ENCODE measurements around the gene CFAP221.

CFAP221 gene

DNA sequence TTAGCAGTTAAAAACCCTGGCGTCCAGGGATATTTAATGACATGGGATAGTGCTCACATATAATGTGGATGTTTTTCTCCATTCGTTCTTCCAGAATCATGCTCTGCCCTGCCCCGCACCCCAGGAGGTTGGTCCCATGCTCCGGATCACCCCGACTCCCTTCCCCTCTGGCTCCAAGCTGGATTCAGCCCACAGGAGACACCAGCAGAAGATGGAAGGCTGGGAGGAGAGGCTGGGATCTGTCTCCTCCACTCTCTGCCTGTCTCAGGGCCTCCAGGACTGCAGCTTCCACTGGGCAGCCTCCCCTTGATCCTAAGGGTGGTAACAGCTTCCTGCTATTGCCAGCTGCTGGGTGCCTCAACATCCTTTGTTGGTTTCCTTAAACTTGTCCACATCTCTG, 159.3 kb downstream of the CFAP221 start:
- no peak for DNase-seq

DNA sequence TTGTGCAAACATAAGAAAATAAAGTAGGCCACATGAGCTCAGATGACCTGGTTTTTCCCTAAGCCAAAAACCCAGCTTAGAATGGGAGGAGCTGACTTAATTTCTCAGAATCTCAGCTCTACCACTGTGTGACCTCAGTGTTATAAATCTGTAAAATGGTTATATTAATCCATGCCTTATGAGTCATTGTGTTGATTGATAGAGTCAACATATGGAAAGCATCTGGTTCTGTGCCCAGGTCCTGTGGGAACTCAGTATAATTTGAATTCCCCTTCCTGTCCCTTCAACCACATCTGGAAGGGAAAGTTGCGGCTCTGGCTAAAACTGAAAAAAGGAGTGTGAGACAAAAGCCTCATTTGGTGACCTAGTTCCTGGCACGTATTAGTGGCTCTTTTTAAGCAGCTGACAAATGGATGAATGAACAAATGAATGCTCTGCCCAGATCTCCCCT, 160.4 kb downstream of the CFAP221 start:
- no peak for DNase-seq

DNA sequence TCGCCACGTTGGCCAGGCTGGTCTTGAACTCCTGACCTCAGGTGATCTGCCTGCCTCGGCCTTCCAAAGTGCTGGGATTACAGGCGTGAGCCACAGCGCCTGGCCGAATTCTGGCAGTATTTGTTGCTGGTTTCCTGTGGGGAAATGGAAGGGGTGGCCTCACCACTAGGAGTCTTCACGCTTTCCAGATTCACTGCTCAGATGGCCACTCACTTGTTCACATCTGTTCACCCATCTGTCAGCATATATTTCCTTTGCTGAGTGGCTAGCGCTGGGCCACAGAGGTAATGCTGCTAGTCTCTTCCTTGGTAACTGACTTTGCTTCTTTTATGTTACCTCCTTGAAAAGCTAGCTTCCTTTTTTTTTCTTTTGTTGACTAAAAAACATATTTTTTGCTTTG, 162.0 kb downstream of the CFAP221 start:
- DNase-seq = no peak
